Brain microvascular endothelial cell (primary cell): ENCODE data around the gene FTCDNL1.

Experiments
- DNase-seq: peaks from one replicate; pipeline ENCODE4 v3.0.0-alpha.2; 2020
- H3K27ac ChIP-seq: fragments of 250-450 bp; sonication (Bioruptor Pico); 2 replicates; pipeline ENCODE4 v1.5.1; 2020; ENCODE audit warnings: mild to moderate bottlenecking, moderate library complexity
- H3K27me3 ChIP-seq: fragments of 250-450 bp; sonication (Bioruptor Pico); replicated peaks from 2 replicates; pipeline ENCODE4 v1.5.1; 2020; ENCODE audit warnings: mild to moderate bottlenecking
- H3K36me3 ChIP-seq: fragments of 250-450 bp; sonication (Bioruptor Pico); replicated peaks from 2 replicates; pipeline ENCODE4 v1.5.1; 2020; ENCODE audit warnings: mild to moderate bottlenecking
- H3K4me3 ChIP-seq: 2 replicates; pipeline ENCODE4 v1.5.1; 2011; ENCODE audit warnings: low read depth, mild to moderate bottlenecking, control low read depth, low read length, moderate library complexity
- CTCF ChIP-seq: IDR thresholded peaks from 2 replicates; pipeline ENCODE4 v1.5.1; 2011; ENCODE audit warnings: low read depth, mild to moderate bottlenecking, moderate library complexity, low read length, control low read depth, inconsistent platforms; ENCODE audit errors: missing control alignments
- in situ Hi-C: cut with HindIII; loops from 2 replicates; pipeline ENCODE4 v1.10.0; 2017; ENCODE audit warnings: low sequenced_read_pairs, low pct_ligation_motif_present

Gene FTCDNL1

GRCh38 chr2:199818754-199819153 lies 32.2 kb downstream of the FTCDNL1 start:
- Histone ChIP-seq H3K27ac (no peak overlapping the region), H3K36me3 (no peaks in the 10 kb centered on the region), H3K4me3 (no peak overlapping the region), H3K27me3 (no peaks in the 10 kb centered on the region)
- in situ Hi-C loops = no loop called here
- no peak for DNase-seq
- no peak for TF ChIP-seq CTCF

DNA sequence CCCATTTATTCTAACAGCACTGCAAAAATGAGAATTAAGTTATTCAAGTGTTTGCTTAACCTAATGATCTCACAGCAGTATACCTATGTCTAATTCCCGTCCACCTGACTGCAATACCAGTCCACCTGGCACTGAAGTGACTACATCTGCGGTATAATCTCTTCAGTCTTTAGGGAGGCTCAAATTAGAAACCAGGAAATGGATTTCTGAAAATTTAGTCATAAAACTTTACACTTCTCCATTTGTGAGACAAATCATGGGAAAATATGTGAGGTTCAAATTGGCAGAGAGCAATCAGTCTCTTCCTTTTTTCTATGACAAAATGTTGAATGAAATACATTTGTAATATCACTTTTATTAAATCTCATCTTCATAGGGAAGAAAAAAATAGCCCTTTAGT lies 33.0 kb downstream of the FTCDNL1 start:
- TF ChIP-seq CTCF = no peak
- Histone ChIP-seq H3K4me3 (no peak overlapping the region), H3K36me3 (no peaks in the 10 kb centered on the region), H3K27me3 (no peaks in the 10 kb centered on the region), H3K27ac (no peak overlapping the region)
- in situ Hi-C loops = no loop called here
- DNase-seq = no peak

DNA sequence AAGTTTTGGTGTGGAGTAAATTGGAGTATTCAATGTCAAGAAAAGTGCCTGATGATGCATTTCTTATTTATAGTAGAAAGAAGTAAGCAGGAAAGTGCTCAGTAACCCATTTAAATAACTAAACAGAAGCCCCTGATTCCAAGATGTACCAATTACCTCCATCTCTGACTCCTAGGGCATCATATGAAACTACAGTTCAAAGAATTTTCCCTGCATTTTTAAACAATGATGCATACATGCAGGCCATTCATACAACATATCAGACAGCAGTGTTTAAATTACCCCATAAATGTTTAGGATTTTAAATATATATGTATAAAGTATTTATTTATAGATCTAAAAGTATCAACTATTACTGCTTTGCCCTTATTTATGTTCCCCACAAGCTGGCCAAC lies 36.2 kb downstream of the FTCDNL1 start:
- TF ChIP-seq CTCF = no peak
- Histone ChIP-seq H3K27ac (no peak overlapping the region), H3K27me3 (no peaks in the 10 kb centered on the region), H3K4me3 (no peak overlapping the region), H3K36me3 (no peaks in the 10 kb centered on the region)
- no peak for DNase-seq
- in situ Hi-C loops = no loop called here

GRCh38 chr2:199814101-199814816 lies 36.7 kb downstream of the FTCDNL1 start:
- no peaks in the 10 kb centered on the region for H3K27me3 ChIP-seq
- H3K27ac ChIP-seq = no peak overlapping the region
- no peak for DNase-seq
- H3K36me3 ChIP-seq = no peaks in the 10 kb centered on the region
- no peak overlapping the region for H3K4me3 ChIP-seq
- TF ChIP-seq CTCF = no peak
- in situ Hi-C loops = no loop called here

DNA sequence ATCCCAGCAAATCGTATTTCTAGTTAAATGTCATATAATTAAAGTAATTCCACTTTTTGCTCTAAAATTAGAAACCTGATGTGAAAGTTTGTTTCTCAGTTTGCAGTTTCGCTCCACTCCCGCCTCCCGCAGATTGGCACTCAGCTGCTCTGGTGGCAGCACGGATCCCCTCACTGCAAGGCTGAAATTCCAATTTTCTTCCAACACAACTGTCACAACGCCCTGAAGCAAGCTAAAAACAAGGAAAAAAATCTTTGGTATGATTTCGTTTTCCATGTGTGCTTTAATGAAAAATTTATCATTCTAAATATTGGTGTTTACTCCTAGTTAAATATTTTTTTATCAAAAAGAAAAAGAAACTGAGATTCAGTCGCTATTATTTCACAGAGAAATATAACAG lies 38.5 kb downstream of the FTCDNL1 start:
- no peak overlapping the region for H3K27ac ChIP-seq
- H3K4me3 ChIP-seq = no peak overlapping the region
- in situ Hi-C loops = no loop called here
- DNase-seq = no peak
- no peak for TF ChIP-seq CTCF
- no peaks in the 10 kb centered on the region for H3K27me3 ChIP-seq
- H3K36me3 ChIP-seq = no peaks in the 10 kb centered on the region

DNA sequence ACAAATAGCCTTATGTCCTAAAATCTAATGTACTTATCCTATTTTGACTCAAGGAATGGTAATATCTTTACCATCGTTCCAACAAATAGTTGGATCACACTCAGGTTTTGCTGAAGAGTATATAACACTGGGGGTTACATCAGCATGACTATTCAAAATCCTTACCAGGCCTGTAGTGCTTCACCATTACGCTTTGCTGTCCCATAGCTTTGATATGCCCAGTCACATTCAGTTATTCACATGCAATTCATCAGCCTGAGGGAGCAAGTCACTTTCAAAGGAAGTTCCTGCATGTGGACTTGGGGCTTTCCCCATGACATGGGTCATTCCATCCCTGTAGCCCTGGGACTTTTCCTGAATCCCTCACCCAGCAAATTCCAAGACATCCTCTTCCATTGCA lies 39.6 kb downstream of the FTCDNL1 start:
- Histone ChIP-seq H3K27me3 (no peaks in the 10 kb centered on the region), H3K4me3 (no peak overlapping the region), H3K36me3 (no peaks in the 10 kb centered on the region), H3K27ac (no peak overlapping the region)
- in situ Hi-C loops = no loop called here
- no peak for TF ChIP-seq CTCF
- no peak for DNase-seq
